Naive B cell (primary cell): ENCODE measurements around the gene PTPN1. TPM values are rescaled to one million over a fixed set of nuclear protein-coding genes. Genes with fewer than 3 reads are reported as not detected.
"Not testable (repeated sequence)": the region's sequence is repeated elsewhere in the genome, so short reads cannot be mapped to it uniquely, and the experiment has no call there.

ENCODE experiments used
- ATAC-seq, 2 donors: fragments of 150-1000 bp; cut with Tn5 transposase; 2 replicates each; pipeline ENCODE4 v1.10.0; 2021; ENCODE audit warnings: low read depth in 2 of 2, mild to moderate bottlenecking in 2 of 2, moderate library complexity in 2 of 2
- DNase-seq: peaks from one replicate; pipeline ENCODE4 v3.0.0; 2022
- H3K27ac Mint-ChIP-seq, 6 donors: one replicate each; pipeline ENCODE4 v1.8.0; 2020 to 2022; ENCODE audit warnings: mild to moderate bottlenecking in 6 of 6, mixed read lengths in 6 of 6, moderate library complexity in 5 of 6, inconsistent platforms in 2 of 6
- H3K27me3 Mint-ChIP-seq, 3 donors: one replicate each; pipeline ENCODE4 v1.8.0; 2021 to 2022; ENCODE audit warnings: mixed read lengths in 3 of 3, mild to moderate bottlenecking in 1 of 3
- H3K36me3 Mint-ChIP-seq, 2 donors: one replicate each; pipeline ENCODE4 v1.8.0; 2020 to 2022; ENCODE audit warnings: mixed read lengths in 2 of 2, inconsistent platforms in 1 of 2, mild to moderate bottlenecking in 1 of 2
- H3K4me1 Mint-ChIP-seq, 3 donors: one replicate each; pipeline ENCODE4 v1.8.0; 2020 to 2022; ENCODE audit warnings: mixed read lengths in 3 of 3, inconsistent platforms in 1 of 3, mild to moderate bottlenecking in 1 of 3, moderate library complexity in 1 of 3
- H3K4me3 Mint-ChIP-seq, 8 donors: one replicate each; pipeline ENCODE4 v1.8.0; 2020 to 2022; ENCODE audit warnings: mild to moderate bottlenecking in 8 of 8, mixed read lengths in 8 of 8, moderate library complexity in 8 of 8, inconsistent platforms in 2 of 8
- H3K9me3 Mint-ChIP-seq, 7 donors: one replicate each; pipeline ENCODE4 v1.8.0; 2020 to 2022; ENCODE audit warnings: mixed read lengths in 7 of 7, mild to moderate bottlenecking in 5 of 7, inconsistent platforms in 2 of 7, moderate library complexity in 1 of 7
- polyA plus RNA-seq, 6 donors: library from polyadenylated mRNA; unstranded; fragments of 300-500 nt; fragmentation: Illumina TruSeq; gene quantifications; one replicate each; pipeline ENCODE4 v1.2.3, GENCODE V29; 2021; ENCODE audit warnings: low read depth in 6 of 6

PTPN1 gene
- polyA plus RNA-seq, 6 donors from 2014 or later: 14.0 to 57.1 (median 46.1) TPM

DNA sequence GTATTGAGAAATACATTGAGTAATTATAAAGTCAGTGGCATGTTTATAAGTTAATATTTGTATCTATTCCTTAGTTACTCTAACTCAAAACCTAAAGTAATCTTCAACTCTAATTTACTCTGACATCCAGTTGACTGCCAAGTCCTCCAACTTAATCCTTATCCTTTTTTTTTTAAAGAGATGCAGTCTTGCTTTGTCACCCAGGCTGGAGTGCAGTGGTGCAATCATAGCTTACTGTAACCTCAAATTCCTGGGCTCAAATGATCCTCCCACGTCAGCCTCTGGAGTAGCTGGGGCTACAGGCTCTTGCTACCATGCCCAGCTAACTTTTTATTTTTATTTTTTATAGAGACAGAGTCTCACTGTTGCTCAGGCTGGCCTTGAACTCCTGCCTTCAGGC, 24.4 kb downstream of the PTPN1 start:
- H3K27ac Mint-ChIP-seq: peak overlapping the region in 2 of 6 donors; percentile 40 to 53
- DNase-seq (no peak), ATAC-seq (no peak)
- peaks cover 2 to 24% (median 19%) of the 10 kb centered on the region in 7 donors for H3K9me3 Mint-ChIP-seq
- H3K27me3 Mint-ChIP-seq: no peaks in the 10 kb centered on the region
- H3K4me3 Mint-ChIP-seq: no peak overlapping the region
- peaks cover 18 to 24% of the 10 kb centered on the region in 2 donors for H3K36me3 Mint-ChIP-seq
- H3K4me1 Mint-ChIP-seq: peaks cover 49 to 88% (median 66%) of the 10 kb centered on the region in 3 donors

DNA sequence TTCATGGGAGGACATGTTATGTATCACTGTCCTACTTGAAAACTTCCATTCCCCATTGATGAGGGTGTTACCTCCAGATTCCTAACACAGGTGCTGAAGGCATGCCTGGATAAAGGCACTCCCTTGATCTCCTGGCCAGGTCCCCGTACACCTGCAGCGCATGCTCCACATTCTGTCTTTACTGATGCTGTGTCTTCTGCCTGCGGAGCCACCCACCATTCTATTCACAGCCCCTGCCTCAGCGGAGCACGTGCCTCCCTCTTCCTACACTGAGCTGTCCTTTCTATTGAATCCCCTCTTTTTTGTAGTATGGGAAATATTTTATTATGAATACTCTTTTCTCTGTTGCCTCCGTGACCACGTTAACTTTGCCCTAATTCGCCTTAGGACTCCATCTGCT, 25.0 kb downstream of the PTPN1 start:
- H3K4me3 Mint-ChIP-seq: no peak overlapping the region

DNA sequence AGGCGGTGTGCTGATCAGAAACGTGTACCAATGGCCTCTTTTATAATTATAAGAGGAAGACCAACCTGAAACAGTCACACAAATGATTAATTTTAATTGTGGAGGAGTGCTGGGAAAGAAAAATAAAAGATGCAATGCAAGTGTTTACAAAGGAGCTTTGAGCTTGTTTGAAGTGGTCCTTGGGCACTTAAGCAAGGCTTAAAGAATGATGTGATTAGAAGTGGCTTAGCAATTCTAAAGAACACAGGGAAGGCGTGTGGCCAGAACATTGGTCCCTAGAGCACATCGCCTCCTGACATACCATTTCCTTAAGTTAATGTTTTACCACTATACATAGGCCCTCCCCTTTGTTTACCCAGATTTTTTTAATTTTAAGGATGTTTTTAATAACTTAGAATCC, 26.1 kb downstream of the PTPN1 start:
- Mint-ChIP-seq H3K36me3 (peaks cover 23 to 30% of the 10 kb centered on the region in 2 donors), H3K4me3 (no peak overlapping the region)

More for the DNA sequence above, 25.0 kb downstream of the PTPN1 start:
- Mint-ChIP-seq H3K4me1 (peaks cover 53 to 90% (median 66%) of the 10 kb centered on the region in 3 donors), H3K9me3 (peaks cover 4 to 28% (median 23%) of the 10 kb centered on the region in 7 donors), H3K27me3 (no peaks in the 10 kb centered on the region), H3K36me3 (peaks cover 23 to 30% of the 10 kb centered on the region in 2 donors), H3K27ac (peak overlapping the region in 2 of 6 donors; percentile 49 to 53)
- DNase-seq (no peak), ATAC-seq (no peak)

DNA sequence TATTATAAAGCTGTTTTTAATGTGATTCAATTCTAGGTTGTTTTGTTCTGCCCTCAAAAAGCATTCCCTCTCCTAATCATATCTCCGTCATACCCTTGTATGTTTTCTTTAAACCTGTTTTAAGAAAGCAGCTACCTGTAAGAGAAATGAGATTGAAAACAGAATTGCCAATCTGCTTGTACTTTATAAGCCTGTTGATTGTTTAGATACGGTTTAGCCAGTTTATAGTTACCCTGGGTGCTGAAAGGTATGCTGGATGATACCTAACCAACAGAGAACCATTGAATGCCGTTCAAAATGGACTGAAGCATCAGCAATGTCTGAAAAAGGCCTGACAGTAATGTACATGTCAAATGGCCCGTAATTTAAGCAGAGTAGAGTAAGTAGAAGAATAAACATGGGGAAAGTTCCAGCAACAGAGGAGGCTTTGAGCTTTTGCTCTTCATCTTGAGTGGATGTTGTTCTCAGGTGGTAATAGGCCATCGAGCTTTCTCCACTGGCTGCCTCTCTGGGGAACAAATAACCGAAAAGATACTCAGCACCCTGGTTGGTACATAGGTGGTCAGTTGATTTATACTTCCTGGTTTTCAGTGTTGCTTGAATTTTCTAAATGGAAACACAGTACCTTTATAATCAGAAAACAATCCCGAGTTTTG, 27.5 kb downstream of the PTPN1 start:
- no peak for ATAC-seq
- H3K4me1 Mint-ChIP-seq: peaks cover 61 to 92% (median 70%) of the 10 kb centered on the region in 3 donors
- peak overlapping the region; percentile 3 to 83 (median 64) for H3K4me3 Mint-ChIP-seq

More for the DNA sequence above, 26.1 kb downstream of the PTPN1 start:
- Mint-ChIP-seq H3K27me3 (no peaks in the 10 kb centered on the region), H3K9me3 (peaks cover 4 to 39% (median 25%) of the 10 kb centered on the region in 7 donors), H3K4me1 (peaks cover 60 to 92% (median 70%) of the 10 kb centered on the region in 3 donors), H3K27ac (peak overlapping the region in 2 of 6 donors; percentile 36 to 62)
- DNase-seq (no peak), ATAC-seq (no peak)

DNA sequence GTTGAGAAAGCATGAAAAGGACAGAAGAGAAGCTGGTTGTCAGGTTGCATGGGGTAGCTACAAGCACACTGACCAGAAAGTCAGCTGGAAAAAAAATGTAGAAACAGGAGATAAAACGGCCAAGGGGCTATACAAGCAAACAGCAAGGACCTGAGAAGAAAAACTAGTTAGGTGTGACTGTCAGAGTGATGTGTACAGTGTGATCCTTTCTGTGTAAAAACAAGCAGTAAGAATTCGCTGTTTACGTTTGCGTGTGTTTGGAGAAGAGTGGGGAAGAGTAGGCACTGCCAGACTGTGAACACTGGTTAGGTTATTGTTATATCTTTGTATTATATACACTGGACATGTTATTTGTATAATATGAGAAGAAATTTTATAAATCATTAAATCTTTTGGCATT, 28.1 kb downstream of the PTPN1 start:
- peak overlapping the region; percentile 3 to 83 (median 64) for H3K4me3 Mint-ChIP-seq
- peaks cover 4 to 43% (median 27%) of the 10 kb centered on the region in 7 donors for H3K9me3 Mint-ChIP-seq
- H3K27me3 Mint-ChIP-seq: no peaks in the 10 kb centered on the region
- peaks cover 23 to 30% of the 10 kb centered on the region in 2 donors for H3K36me3 Mint-ChIP-seq
- DNase-seq (no peak), ATAC-seq (no peak)
- H3K4me1 Mint-ChIP-seq: peaks cover 63 to 91% (median 68%) of the 10 kb centered on the region in 3 donors
- peak overlapping the region; percentile 6 to 96 (median 54) for H3K27ac Mint-ChIP-seq

More for the DNA sequence above, 27.5 kb downstream of the PTPN1 start:
- peaks cover 4 to 43% (median 27%) of the 10 kb centered on the region in 7 donors for H3K9me3 Mint-ChIP-seq
- DNase-seq: no peak
- H3K27ac Mint-ChIP-seq: peak overlapping the region; percentile 6 to 96 (median 72)
- no peaks in the 10 kb centered on the region for H3K27me3 Mint-ChIP-seq
- H3K36me3 Mint-ChIP-seq: peaks cover 23 to 30% of the 10 kb centered on the region in 2 donors

DNA sequence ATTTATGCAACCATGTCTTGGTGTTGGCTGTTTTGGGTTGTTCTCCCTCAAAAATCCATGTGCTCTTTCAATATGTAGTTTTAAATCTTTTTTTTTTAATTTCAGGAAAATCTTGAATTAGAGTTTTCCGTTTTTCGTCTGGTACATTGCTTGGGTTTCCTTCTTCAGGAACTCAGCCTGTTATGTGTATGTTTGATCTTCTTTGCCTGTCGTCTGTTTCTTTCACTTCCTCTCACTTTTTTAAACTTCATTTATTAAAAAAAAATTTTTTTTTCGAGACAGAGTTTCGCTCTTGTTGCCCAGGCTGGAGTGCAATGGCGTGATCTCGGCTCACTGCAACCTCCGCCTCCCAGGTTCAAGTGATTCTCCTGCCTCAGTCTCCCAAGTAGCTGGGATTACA, 29.6 kb downstream of the PTPN1 start:
- DNase-seq (peak; percentile 51), ATAC-seq (peak; percentile 24 to 45)
- not testable (repeated sequence) for H3K27me3 Mint-ChIP-seq
- Mint-ChIP-seq H3K9me3 (peaks cover 4 to 43% (median 27%) of the 10 kb centered on the region in 7 donors), H3K36me3 (peaks cover 23 to 30% of the 10 kb centered on the region in 2 donors), H3K4me3 (peak overlapping the region in 4 of 8 donors; percentile 41 to 71 (median 57)), H3K27ac (peak overlapping the region in 4 of 6 donors; percentile 56 to 95 (median 90)), H3K4me1 (peaks cover 66 to 91% (median 71%) of the 10 kb centered on the region in 3 donors)

DNA sequence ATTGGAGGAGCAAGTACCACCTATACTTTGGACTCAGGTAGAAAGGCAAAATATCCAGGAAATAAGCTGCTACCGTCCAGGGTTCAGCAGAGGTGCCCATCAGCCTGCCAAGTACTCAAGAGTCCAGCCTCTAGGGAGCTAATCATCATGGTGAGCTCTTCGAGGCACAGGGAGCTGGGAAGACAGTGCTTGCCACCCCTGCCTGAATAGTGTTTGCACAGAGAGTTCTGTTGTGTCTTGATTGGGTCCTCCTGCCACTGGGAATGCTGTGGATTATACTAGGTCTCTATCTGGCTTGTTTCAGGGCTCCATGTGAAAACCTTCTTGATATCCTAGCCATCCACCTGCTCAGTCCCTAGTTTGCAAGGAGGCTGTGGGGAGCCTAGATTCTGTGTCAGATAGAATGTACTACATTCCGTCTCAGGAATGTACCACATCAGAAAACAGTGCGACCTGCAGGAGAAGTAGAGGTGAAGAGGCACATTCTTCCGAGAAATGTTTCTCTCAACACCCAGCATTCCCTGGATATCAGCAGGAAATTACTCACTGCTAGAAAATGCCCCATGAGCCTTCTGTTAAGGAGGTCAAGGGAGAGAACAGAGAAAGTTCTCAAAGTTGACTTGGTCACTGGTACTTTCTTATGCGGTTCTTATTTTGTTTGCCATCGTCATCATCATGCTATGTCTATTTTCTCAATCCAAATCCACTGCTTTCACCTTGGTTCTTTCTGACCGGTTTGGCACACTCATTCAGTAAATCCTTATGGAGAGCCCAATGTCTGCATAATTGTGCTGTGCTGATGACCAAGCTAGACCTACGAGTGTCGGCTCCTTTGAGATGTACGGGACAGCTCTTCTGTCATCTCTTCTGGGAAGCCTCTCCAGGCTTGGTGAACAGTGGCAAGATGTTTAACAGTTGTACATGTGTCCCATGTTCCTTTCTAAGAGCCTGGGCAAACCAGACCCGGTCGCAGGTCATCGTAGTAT, 30.7 kb downstream of the PTPN1 start:
- Mint-ChIP-seq H3K27ac (peak overlapping the region; percentile 82 to 99 (median 90)), H3K9me3 (peaks cover 4 to 43% (median 27%) of the 10 kb centered on the region in 7 donors), H3K27me3 (no peaks in the 10 kb centered on the region), H3K36me3 (peaks cover 23% of the 10 kb centered on the region in 2 donors), H3K4me3 (peak overlapping the region; percentile 56 to 94 (median 84)), H3K4me1 (peaks cover 63 to 91% (median 68%) of the 10 kb centered on the region in 3 donors)
- DNase-seq (no peak), ATAC-seq (no peak)

DNA sequence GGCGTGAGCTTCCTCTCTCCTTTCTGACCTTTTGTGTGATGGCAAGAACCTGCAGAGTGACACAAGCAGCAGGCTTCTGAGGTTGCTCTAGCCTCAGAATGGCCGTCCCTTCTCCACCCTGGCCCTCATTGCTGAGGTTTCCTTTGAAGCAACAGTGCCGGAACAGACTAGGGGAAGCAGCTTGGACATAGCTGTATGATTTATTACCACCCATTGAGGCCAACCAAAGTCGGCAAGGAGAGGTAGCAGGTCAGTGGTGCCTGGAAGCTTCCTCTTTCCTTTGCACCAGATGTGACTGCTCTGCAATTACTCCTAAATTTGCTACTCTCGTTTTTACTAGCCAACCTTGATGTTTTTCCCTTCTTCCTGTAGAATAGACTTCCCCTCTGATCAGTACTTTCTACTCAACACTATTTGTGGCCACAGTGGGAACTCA, 31.4 kb downstream of the PTPN1 start:
- peak; percentile 58 for DNase-seq
- Mint-ChIP-seq H3K27ac (peak overlapping the region; percentile 82 to 99 (median 90)), H3K4me3 (peak overlapping the region; percentile 56 to 94 (median 84)), H3K27me3 (no peaks in the 10 kb centered on the region), H3K4me1 (peaks cover 64 to 91% (median 71%) of the 10 kb centered on the region in 3 donors), H3K9me3 (peaks cover 4 to 43% (median 27%) of the 10 kb centered on the region in 7 donors), H3K36me3 (peaks cover 23% of the 10 kb centered on the region in 2 donors)
- peak; percentile 84 to 85 for ATAC-seq

DNA sequence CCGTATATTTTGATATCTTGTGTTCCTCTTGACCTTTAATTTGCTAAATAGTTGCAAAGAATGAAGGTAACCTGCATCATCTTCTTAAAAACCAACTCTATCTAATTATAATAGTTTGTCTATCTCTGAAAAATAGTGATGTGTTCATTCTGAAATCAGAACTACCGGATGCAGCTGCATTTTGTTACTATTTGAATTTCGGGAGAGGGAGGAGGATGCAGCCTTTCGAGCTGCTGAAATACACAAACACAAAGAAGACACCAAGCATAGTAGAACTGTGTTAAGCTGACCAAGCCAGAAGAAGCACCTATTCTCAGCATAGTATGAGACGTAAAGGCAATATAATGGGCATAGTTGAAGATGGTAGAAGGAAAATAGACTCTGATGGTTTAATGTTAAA, 33.1 kb downstream of the PTPN1 start:
- ATAC-seq: no peak

DNA sequence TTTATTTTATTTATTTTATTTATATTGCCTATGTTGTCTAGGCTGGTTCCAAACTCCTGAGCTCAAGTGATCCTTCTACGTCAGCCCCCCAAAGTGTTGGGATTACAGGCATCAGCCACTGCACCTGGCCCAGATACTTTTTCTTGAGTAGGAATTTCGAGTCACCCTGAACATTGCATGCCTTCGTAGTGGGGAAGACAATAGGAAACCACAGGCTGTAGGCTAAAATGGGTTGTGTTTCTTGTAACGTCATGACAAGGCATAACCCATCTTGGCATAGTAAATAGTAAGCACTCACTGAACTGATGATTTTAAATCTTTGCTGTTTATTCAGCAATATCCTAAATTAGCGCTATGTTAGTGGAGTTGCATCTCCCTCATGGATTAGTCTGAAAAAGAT, 34.9 kb downstream of the PTPN1 start:
- peaks cover under 1 to 5% of the 10 kb centered on the region in 2 donors for H3K36me3 Mint-ChIP-seq

More for the DNA sequence above, 33.1 kb downstream of the PTPN1 start:
- Mint-ChIP-seq H3K4me1 (peaks cover 62 to 94% (median 69%) of the 10 kb centered on the region in 3 donors), H3K27me3 (no peaks in the 10 kb centered on the region), H3K4me3 (peak overlapping the region; percentile 26 to 75 (median 60)), H3K27ac (peak overlapping the region in 3 of 6 donors; percentile 53 to 91 (median 84)), H3K36me3 (peaks cover 11 to 12% of the 10 kb centered on the region in 2 donors), H3K9me3 (peaks cover under 1 to 30% (median 17%) of the 10 kb centered on the region in 7 donors)
- no peak for DNase-seq

DNA sequence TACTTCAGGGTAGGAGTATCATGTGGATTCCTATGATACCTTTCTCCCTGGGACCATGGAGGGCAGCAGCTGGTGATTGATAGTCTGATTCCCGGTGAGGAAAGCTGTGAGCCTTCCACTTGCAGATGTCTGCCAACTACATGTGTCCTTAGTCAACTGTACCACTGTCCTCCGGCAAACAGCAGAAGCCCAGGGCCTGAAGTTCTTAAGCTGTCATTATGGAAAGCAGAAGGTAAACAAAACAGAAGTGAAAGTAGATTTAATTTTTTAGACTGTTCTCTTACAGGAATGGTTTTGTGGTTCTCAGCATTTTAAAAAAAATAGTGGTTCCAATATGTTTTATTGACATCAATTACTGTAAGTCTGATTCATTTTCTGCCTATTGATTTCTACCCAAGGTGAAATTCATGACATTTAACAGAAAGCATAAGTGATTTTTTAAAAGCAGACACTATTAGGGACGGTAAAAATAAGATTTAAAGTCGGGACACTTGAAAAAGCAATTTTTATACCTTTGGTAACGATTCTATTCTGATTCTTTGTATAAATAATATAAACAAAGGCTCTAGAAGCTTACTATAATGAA, 36.6 kb downstream of the PTPN1 start:
- peaks cover 47 to 75% (median 59%) of the 10 kb centered on the region in 3 donors for H3K4me1 Mint-ChIP-seq
- peaks cover 0 to 3% (median 0%) of the 10 kb centered on the region in 7 donors for H3K9me3 Mint-ChIP-seq
- peak overlapping the region; percentile 69 to 93 (median 85) for H3K4me3 Mint-ChIP-seq
- H3K36me3 Mint-ChIP-seq: peaks cover 0 to 5% of the 10 kb centered on the region in 2 donors
- peak; percentile 55 for DNase-seq
- ATAC-seq: peak; percentile 88 to 91
- peak overlapping the region in 5 of 6 donors; percentile 81 to 93 (median 92) for H3K27ac Mint-ChIP-seq
- H3K27me3 Mint-ChIP-seq: no peaks in the 10 kb centered on the region

More for the DNA sequence above, 34.9 kb downstream of the PTPN1 start:
- peak overlapping the region in 1 of 6 donors; percentile 85 for H3K27ac Mint-ChIP-seq
- peaks cover 0 to 15% (median 5%) of the 10 kb centered on the region in 7 donors for H3K9me3 Mint-ChIP-seq
- H3K27me3 Mint-ChIP-seq: no peaks in the 10 kb centered on the region
- no peak for DNase-seq
- ATAC-seq: no peak
- H3K4me1 Mint-ChIP-seq: peaks cover 61 to 91% (median 74%) of the 10 kb centered on the region in 3 donors
- peak overlapping the region in 3 of 8 donors; percentile 69 to 87 (median 70) for H3K4me3 Mint-ChIP-seq

DNA sequence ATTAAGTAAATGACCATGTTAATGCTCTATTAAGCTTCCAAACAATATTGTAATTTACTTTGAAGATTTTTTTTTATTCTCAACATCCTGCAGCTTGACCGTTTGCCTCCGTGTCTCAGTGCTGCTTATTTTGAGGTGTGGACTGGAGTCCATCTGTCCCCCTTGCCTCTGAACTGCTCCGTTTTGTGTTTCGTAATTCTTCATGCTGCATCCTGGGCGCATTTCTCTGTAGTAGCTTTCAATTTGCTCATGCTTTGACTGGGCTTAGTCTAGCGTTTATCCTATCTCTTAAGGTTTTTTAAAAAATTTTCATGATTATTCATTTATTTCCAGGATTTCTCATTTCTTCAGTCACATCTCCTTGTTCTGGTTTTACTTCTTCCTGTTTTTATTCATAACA, 37.8 kb downstream of the PTPN1 start:
- ATAC-seq: no peak
- H3K4me3 Mint-ChIP-seq: peak overlapping the region in 7 of 8 donors; percentile 5 to 82 (median 66)
- H3K27me3 Mint-ChIP-seq: no peaks in the 10 kb centered on the region
- no peaks in the 10 kb centered on the region for H3K9me3 Mint-ChIP-seq
- peaks cover 0 to 5% of the 10 kb centered on the region in 2 donors for H3K36me3 Mint-ChIP-seq
- DNase-seq: no peak
- H3K4me1 Mint-ChIP-seq: peaks cover 37 to 63% (median 48%) of the 10 kb centered on the region in 3 donors
- H3K27ac Mint-ChIP-seq: peak overlapping the region in 4 of 6 donors; percentile 74 to 94 (median 86)
